DOHH2 (cell line): ENCODE measurements around the gene DLGAP1.

ENCODE experiments used
- H3F3A ChIP-seq: fragments of 200-600 bp; sonication (generic), shearing (Covaris generic); 2 replicates; pipeline ENCODE4 v1.6.0; 2016; ENCODE audit warnings: antibody characterized with exemption, mild to moderate bottlenecking; ENCODE audit not compliant: control insufficient read depth, insufficient read depth
- H3K27ac ChIP-seq: fragments of 200-600 bp; sonication (generic); 2 replicates; pipeline ENCODE4 v1.5.1; 2014; ENCODE audit warnings: low read depth, mild to moderate bottlenecking, low read length, moderate library complexity
- H3K27me3 ChIP-seq: fragments of 200-600 bp; sonication (generic); 2 replicates; pipeline ENCODE4 v1.6.1; 2014; ENCODE audit warnings: mild to moderate bottlenecking, low read length, mixed read lengths; ENCODE audit not compliant: control insufficient read depth
- H3K36me3 ChIP-seq: fragments of 200-600 bp; sonication (generic); 2 replicates; pipeline ENCODE4 v1.6.1; 2014; ENCODE audit warnings: mild to moderate bottlenecking, low read length, moderate library complexity, mixed read lengths; ENCODE audit not compliant: control insufficient read depth
- H3K4me1 ChIP-seq: fragments of 200-600 bp; sonication (generic); 2 replicates; pipeline ENCODE4 v1.6.1; 2014; ENCODE audit warnings: mild to moderate bottlenecking, low read length, mixed read lengths; ENCODE audit not compliant: control insufficient read depth
- H3K4me2 ChIP-seq: fragments of 200-600 bp; sonication (generic); 2 replicates; pipeline ENCODE4 v1.6.0; 2014; ENCODE audit warnings: mild to moderate bottlenecking, low read length, moderate library complexity
- H3K4me3 ChIP-seq: fragments of 200-600 bp; sonication (generic); 2 replicates; pipeline ENCODE4 v1.5.1; 2014; ENCODE audit warnings: mild to moderate bottlenecking, low read length, mixed read lengths
- H3K79me2 ChIP-seq: fragments of 200-600 bp; sonication (generic); 2 replicates; pipeline ENCODE4 v1.6.1; 2014; ENCODE audit warnings: mild to moderate bottlenecking, low read length, mixed read lengths; ENCODE audit not compliant: control insufficient read depth
- H3K9me2 ChIP-seq: fragments of 200-600 bp; sonication (generic); replicated peaks from 2 replicates; pipeline ENCODE4 v1.6.1; 2014; ENCODE audit warnings: mild to moderate bottlenecking, low read length, mixed read lengths; ENCODE audit not compliant: control insufficient read depth
- H3K9me3 ChIP-seq: fragments of 200-600 bp; sonication (generic); 2 replicates; pipeline ENCODE4 v1.6.1; 2014; ENCODE audit warnings: antibody characterized with exemption, low read length, mixed read lengths; ENCODE audit not compliant: control insufficient read depth, insufficient read depth
- H4K20me1 ChIP-seq: fragments of 200-600 bp; sonication (generic); 2 replicates; pipeline ENCODE4 v1.6.0; 2014; ENCODE audit warnings: low read depth, mild to moderate bottlenecking, antibody characterized with exemption, low read length, moderate library complexity; ENCODE audit not compliant: control insufficient read depth, insufficient read depth
- CTCF ChIP-seq: fragments of 200-600 bp; sonication (generic); IDR thresholded peaks from one replicate; pipeline ENCODE4 v1.5.1; 2014; ENCODE audit warnings: antibody characterized with exemption, mild to moderate bottlenecking, low read depth, low read length; ENCODE audit not compliant: poor library complexity, severe bottlenecking
- EZH2phosphoT487 ChIP-seq: fragments of 200-600 bp; sonication (generic); IDR thresholded peaks from 2 replicates; pipeline ENCODE4 v1.6.1; 2017; ENCODE audit warnings: borderline replicate concordance, mild to moderate bottlenecking, antibody characterized with exemption, low read length, moderate library complexity, mixed read lengths

The DLGAP1 gene

GRCh38 chr18:3530807-3531206 is 924.3 kb downstream of the DLGAP1 start:
- Histone ChIP-seq H3K27ac (no peak overlapping the region), H3K9me3 (no peaks in the 10 kb centered on the region), H3F3A (no peaks in the 10 kb centered on the region), H3K9me2 (no peaks in the 10 kb centered on the region), H3K4me2 (no peak overlapping the region), H3K4me3 (no peak overlapping the region), H3K79me2 (no peaks in the 10 kb centered on the region), H3K27me3 (peaks cover 4% of the 10 kb centered on the region), H4K20me1 (no peaks in the 10 kb centered on the region), H3K36me3 (no peaks in the 10 kb centered on the region), H3K4me1 (no peaks in the 10 kb centered on the region)
- no peak for TF ChIP-seq EZH2phosphoT487
- TF ChIP-seq CTCF, result no peak

- Histone ChIP-seq H3K27me3 (peaks cover 4% of the 10 kb centered on the region), H3F3A (no peaks in the 10 kb centered on the region), H3K79me2 (no peaks in the 10 kb centered on the region), H3K9me3 (no peaks in the 10 kb centered on the region), H4K20me1 (no peaks in the 10 kb centered on the region), H3K4me3 (no peak overlapping the region), H3K36me3 (no peaks in the 10 kb centered on the region), H3K4me2 (no peak overlapping the region), H3K4me1 (no peaks in the 10 kb centered on the region), H3K9me2 (no peaks in the 10 kb centered on the region), H3K27ac (no peak overlapping the region)
- TF ChIP-seq CTCF, result no peak
Measured at GRCh38 chr18:3529601-3530000, 925.5 kb downstream of the DLGAP1 start.

GRCh38 chr18:3529077-3529476 is 926.0 kb downstream of the DLGAP1 start:
- TF ChIP-seq CTCF (no peak), EZH2phosphoT487 (no peak)

GRCh38 chr18:3528231-3528630 is 926.9 kb downstream of the DLGAP1 start:
- Histone ChIP-seq H3K79me2 (no peaks in the 10 kb centered on the region), H3K9me2 (no peaks in the 10 kb centered on the region), H3K4me2 (no peak overlapping the region), H3K4me1 (no peaks in the 10 kb centered on the region), H3K27ac (no peak overlapping the region), H3K36me3 (no peaks in the 10 kb centered on the region), H3K27me3 (peaks cover 4% of the 10 kb centered on the region), H4K20me1 (no peaks in the 10 kb centered on the region), H3K9me3 (no peaks in the 10 kb centered on the region), H3K4me3 (no peak overlapping the region), H3F3A (no peaks in the 10 kb centered on the region)
- no peak for TF ChIP-seq CTCF
- no peak for TF ChIP-seq EZH2phosphoT487

More at GRCh38 chr18:3529077-3529476, 926.0 kb downstream of the DLGAP1 start:
- Histone ChIP-seq H3K27ac (no peak overlapping the region), H3K4me2 (no peak overlapping the region), H4K20me1 (no peaks in the 10 kb centered on the region), H3K79me2 (no peaks in the 10 kb centered on the region), H3K27me3 (peaks cover 4% of the 10 kb centered on the region), H3K9me3 (no peaks in the 10 kb centered on the region), H3K36me3 (no peaks in the 10 kb centered on the region), H3K9me2 (no peaks in the 10 kb centered on the region), H3K4me1 (no peaks in the 10 kb centered on the region), H3K4me3 (no peak overlapping the region), H3F3A (no peaks in the 10 kb centered on the region)
